NOMO-1 (cell line): ENCODE results near the gene ACOT7.

Source experiments
- DNase-seq, 2 experiments: peaks; one replicate each; lab custom pipeline; 2025; ENCODE audit not compliant: unreplicated experiment in 2 of 2; lab: John Stamatoyannopoulos, UW

ACOT7 gene

DNA sequence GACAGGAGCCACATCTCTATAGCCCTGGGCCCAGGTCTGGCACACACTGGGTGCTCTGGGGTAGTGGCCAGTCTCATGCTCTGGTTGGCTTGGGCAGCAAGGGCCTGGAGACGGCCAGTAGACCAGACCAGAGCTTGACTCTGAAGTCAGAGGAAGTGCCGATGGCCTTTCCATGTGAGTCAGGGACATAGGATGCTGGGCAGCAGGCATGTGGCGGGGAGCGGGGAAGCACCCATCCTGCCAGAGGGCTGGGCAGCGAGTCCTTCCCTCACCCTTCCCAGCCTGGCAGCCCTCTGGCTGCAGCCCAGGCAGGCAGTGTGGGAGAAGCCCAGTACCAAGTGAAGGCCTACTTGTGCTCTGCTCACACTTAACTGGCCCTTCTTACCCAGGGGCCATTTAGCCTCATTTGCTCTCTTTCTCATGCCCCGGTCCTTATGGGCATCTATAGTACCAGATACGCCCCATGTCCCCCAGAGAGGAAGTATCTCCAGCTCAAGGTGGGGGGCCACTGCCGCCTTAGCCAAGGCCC is 136.0 kb downstream of the ACOT7 start:
- no peak for DNase-seq

DNA sequence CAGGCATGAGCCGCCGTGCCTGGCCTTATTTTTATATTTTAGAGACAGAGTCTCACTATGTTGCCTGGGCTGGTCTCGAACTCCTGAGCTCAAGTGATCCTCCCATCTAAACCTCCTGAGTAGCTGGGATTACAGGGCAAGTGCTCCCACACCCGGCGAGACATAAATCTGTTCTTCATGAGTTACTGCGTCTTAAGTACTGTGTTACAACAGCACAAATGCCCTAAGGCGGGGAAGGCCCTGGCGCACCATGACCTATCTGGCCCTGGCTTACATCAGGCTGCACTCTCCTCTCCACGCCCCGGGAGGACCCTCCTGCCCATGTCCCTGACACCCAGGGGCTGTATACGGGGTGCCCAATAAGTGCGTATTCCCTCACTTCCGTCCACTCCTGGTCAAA is 136.9 kb downstream of the ACOT7 start:
- DNase-seq: no peak

DNA sequence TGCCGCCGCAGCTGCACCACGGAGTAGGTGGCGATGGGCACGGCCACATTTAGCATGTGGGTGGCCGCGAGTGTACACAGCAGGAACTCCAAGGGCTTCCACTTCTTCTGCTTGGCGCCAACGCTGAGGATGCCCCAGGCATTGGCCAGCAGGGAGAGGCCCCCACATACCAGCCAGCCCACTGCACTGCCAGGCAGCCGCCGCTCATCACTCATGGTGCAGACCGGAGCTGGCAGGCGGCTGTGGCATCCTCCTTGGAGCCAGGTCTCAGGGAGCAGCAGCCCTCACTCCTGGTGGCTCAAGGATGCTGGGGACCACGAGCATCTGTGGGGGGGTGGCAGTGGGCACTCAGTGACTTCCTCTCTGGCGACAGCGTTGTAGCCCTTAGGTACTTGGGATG is 138.9 kb downstream of the ACOT7 start:
- no peak for DNase-seq

DNA sequence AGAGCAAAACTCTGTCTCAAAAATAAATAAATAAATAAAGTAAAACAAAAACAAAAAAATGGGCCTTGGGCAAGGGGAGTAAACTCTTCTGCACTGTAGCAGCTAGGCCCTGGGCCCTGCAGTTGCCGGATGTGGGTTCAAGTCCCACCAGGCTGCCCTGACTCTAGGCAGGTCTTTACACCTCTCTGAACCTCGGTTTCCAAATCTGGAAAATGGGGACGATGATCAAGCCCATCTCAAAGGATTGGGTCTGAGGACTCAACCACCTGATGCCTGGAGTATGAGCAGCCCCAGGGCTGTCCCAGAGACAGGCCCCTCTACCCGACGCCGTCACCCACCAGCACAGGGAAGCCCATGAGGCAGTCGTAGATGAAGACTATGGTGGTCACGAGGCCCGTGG is 140.2 kb downstream of the ACOT7 start:
- no peak for DNase-seq

DNA sequence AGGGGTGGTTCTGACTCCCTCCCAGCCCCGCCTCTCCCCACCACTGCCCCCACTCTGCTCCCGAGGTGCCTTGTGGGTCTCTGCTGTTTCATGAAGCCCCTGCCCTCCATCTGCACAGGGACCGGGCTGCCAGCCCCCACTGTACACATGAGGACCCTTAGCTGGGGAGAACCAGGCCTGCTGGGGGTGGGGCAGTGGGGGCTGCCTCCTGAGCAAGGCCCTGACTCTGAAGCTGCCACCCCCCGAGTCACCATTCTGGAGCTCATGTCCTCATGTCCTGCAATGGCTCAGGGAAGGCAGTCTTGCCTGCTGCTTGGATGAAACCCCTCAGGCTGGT is 141.2 kb downstream of the ACOT7 start:
- DNase-seq: no peak

DNA sequence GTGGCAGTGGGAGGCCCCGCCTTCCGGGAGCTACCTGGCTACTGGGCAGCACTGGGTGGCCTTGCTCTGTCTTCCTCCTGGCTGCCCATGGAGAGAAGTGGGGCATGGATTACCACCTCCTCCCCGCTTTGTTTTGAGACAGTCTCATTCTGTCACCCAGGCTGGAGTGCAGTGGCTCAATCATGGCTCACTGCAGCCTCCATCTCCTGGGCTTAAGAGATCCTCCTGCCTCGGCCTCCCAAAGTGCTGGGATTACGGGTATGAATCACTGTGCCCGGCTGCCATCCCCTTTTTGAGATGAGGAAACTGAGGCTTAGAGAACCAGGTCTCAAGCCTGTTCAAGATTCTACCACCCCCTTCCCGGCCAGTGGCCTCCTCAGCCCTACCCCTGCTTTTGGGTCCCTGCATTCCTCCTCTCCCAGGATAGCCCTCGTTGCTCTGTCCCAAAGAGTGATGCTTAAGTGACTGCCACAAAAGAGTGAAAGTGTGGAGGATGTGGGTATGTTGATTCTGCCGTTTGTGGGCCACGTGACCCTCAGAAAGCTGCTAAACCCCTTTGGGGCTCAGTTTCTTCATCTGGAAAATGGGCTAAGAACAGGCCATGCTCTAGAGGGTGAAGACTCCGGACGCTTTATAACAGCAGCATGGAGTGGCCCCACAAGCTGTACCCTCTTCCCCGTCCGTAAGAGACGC is 141.7 kb downstream of the ACOT7 start:
- no peak for DNase-seq

DNA sequence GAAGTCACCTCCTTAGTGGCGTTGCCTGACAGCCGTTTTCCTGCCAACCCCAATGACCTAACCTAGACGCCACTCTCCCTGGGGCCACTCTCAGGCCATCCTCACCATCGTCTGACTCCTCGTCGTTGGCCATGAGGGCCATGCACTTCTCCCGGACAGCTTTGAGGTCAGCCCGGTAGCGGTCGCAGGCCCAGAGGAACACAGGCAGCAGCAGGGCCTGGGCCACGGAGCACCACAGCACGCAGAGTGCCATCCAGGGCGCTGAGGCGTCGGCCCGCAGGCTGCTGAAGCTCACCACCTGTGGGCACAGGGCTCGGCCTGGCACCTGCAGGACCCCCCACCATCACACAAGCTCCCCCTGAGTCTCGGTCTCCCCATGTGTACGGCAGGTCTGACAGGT is 142.3 kb downstream of the ACOT7 start:
- DNase-seq: no peak

DNA sequence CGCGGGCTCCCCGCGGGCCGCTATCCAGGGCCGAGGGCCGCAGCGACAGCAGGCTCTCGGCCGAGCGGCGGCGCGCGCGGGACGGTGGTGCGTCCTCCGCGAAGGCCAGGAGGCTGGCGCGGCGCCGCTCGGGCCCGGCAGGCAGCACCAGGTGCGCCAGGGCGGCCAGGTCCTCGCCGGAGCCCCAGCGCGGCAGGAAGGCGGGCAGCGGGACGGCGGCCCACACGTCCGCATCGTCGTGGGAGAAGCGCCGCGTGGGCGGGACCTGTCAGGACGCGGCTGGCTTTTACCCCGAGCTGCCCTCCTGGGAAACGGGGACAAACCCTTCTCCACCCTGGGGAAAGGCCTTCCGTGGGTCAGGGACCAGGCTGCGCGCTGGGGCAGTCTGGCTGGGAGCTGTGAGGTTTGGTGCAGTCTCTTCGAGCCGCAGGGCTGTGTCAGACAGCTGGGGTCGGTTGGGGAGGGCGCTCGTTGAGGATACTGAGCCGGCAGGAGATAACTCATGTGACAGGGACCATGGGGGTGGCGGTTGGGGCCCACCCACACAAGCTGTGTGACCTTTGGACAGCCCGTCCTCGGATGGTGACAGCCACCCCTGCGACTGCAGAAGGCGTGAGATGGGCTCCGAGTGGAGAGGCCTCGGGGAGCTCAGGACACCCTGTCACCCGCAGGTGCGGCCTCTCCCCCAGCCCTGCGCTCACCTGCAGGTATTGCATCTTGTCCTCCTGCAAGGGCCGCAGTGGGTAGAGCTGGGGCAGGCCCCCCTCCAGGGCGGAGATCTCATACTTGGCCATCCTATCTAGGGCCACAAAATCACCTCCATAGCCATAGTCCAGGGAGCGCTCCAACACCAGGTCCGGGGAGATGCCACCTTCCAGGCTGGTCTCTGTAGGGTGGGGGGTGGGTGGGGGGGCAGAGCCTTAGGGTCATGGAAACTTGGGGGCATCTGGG is 143.6 kb downstream of the ACOT7 start:
- DNase-seq: no peak

DNA sequence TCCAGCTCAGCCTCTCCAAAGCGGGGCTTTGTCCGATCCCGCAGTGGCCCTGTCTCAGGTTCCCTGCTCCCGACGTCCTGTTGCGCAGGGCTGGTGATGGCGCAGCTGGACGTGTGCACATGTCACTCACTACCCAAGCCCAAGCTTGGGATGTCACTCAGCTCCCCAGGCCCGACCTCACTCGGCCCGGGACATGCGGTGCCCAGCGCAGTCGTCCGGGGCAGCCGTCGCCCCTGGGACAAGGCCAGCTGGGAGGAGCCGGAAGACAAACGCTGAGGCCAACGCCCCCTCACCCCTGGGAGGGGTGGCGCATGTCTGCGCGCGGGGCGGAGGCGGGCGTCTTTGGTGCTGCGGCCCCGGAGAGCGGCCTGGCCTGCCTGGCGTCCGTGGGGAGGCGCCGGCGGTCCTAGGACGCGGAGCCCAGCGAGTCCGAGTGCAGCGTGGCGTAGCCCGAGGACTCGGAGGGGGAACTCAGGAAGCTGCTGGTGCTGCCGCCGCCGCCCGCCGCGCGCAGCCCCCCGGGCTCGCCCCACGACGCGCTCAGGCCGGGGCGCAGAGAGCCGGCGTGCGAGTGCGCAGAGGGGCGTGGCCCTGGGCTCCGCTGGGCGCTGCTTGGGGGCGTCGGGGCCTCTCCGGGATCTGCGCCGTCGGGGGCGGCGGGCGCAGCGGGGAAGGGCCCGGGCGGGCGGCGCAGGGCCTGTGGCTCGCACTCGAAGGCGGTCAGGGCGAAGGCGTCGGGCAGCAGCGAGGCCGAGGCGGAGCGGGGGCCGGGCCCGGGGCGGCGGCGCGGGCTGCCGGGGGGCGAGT is 144.4 kb downstream of the ACOT7 start:
- no peak for DNase-seq

DNA sequence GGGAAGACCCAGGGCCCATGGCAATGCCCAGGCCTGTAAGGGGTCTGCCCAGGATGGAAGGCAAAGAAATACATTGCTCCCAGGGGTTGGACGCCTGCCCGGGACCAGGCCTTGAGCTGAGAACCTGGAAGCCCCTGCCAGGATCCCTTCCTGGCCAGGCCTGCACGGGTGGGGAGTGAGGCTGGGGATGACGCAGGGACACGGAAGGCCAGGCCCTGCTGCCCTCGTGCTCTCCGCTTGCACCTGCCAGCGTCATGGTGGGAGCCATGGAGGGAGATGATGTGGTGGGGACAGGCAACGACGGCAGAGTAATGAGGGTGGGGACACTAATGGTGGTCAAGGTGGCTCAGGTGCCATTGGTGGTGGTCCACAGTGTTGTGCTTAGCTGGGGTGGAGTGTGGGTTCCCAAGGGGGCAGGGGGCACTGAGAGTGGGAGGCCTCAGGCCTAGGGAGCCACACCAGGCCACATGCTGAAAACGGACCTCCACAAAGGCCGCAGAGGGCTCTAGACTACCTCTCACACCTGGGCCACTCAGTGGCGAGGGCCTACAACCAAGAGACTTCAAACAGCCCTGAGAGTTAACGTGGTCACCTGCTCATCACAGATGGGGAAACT is 145.3 kb downstream of the ACOT7 start:
- DNase-seq: no peak

DNA sequence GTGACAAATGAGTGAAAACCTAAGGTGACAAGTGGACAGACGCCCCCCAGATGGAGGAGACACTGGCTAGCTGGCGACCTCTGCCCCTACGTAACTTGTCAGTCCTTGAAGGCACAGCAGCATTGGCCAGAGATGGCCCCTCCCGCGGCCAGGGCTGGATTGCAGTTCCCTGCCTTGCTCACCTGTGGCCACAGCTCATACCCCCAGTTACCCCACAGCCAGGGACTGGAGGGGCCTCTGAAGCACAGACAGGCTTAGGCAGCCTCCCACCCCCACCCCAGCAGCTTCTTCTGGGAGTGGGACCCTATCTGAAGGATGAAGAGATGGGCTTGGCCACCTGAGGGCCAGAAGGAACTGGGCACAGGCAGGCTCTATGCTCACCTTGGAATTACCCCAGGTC is 145.9 kb downstream of the ACOT7 start:
- DNase-seq: no peak

DNA sequence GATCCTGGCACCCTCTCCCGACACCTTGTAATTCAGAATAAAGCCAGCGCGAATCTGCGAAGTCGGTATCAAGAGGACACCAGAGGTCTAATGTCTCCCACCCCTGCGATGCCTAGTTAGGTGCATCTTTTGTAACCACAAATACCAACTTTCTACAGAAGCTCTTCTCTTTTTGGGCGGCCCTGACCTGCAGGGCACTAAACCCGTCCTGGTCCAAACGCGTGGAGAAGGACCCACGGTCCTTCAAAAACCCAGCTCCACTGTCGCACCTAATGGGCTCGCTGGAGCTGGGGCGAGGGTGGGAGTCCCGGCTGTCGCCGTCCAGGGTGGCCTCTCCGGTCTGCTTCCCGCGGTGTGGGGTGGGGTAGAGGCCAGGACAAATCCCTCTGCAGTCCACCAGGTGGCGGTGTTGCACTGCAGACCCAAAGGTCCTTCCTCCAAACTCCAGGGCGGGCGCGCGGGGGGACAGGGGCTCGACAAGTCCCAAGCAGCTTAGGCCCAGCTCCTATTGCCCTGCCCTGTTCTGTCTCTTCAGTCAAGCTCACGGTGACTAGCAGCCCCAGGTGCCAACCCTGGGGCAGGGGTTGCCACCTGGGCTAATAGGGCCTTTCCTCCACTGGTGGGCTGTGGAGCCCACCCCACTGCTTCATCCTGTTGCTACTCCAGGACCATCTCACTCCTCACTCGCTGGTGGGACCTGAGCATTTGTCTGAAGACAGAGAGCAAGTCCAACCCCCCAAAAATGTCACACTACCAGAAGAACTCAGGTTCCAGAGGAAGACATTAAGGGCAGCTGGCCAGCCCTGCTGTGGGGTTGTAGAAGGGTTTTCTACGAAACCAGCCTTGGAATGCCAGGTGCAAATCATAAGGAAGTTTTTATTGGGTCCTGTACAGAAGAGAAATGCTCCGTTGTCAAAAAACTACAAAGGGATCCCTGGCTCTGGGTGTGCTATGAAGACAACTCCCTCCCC is 146.8 kb downstream of the ACOT7 start:
- DNase-seq: peak; percentile 52 to 53

DNA sequence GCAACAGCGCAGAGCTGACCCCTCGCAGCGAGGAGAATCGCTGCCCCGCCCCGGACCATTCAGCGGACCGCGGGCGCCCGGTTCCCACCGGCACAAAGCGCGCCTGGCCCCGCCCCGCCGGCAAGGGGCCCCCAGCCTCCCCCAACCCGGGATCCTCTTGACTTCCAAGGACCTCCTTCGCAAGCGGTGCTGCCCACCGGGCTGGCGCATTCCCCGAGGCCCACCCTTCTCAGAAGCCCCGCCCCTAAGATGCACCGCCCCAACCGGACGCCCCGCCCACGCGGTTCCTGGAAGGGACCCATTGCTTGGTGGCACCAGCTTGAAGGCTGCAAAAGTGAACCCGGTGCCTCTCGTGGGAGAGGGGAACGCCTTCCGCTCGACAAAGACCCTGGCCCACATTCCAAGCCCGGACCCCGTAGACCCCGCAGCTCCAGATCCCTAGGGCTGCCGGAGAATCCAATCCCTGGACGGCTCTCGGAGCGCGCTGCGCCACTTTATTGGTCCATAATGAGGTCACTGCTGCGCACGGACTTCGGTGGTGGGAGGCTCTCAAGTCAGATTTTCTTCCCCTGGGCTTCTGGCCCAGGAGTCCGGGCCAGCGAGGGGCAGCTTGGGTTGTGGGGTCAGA is 147.6 kb downstream of the ACOT7 start:
- DNase-seq: no peak

DNA sequence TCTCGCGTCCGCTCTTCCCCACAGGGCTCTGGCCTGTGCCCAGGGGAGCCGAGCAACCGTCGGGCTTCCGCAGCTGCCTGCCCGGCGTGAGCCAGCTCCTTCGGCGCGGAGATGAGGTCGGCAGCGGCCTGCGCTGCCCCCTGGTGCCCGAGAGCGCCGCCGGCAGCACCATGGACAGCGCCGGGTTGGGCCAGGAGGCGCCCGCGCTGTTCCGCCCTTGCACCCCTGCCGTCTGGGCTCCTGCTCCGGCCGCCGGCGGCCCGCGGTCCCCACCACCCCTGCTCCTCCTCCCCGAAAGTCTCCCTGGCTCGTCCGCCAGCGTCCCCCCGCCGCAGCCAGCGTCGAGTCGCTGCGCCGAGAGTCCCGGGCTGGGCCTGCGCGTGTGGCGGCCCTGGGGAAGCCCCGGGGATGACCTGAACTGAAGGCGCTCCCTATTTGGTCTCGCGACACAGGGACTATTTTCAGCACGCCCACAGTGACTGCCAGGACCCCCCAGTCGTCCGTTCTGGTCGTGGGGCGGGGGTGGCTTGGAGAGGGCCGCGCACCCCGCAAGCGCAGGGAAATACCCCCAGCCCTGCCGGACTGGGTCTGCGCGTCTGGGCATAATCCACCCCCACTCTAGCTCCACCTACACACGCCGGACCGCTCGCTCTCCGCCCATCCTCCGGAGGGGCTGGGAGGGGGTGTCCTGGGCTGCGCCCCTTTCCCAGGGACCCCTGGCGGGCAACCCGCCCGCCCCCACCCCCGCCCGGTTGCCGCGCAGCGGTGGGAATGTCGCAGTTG is 148.3 kb downstream of the ACOT7 start:
- peak; percentile 67 to 92 for DNase-seq

DNA sequence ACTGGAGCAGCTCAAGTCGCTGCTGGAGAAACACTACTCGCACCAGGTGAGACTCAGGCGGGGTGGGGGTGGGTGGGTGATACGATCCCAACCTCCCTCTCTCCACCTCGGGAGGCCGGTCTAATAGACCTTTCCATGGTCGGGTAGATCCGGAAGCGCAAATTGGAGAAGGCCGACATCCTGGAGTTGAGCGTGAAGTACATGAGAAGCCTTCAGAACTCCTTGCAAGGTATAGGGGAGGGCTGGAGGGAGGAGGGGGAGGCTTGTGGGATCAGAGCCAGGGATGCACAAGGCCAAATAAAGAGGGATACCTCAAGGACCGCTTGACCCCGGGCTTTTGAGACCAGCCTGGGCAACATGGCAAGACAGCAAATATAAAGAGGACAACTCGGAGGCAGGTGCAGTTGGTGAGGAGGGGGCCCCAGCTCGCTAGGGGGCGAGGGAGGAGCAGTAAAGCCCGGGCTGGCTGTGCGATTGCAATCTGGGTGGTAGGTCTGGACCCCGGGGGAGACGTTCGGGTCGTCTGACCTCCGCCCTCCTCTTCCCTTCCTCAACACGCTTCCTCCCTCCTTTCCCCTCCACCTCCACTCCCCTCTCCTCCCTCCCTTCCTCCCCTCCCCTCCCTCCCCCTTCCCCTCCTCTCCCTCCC is 149.0 kb downstream of the ACOT7 start:
- no peak for DNase-seq

DNA sequence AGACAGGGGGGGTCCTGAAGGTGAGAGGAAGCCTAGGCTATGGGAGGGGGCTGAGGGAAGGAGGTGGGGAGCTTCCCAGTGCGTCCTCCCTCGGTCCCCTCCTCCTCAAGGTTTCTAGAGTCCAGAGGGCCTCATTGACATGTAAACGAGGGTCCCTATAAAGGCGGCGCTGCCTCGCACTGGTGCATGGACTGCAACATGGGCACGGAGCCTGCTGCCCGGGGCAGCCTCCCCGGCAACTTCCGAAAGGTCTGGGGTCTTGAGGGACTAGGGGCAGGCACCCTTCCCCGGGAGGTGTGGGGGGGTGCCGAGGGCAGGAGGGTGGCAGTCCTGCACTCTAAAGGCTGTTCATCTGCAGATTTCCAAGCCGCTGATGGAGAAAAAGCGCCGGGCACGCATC is 149.6 kb downstream of the ACOT7 start, which contains the start of gene HES3:
HES3 (plus strand) TSS at position 187 of the 400 bp plus-strand sequence; CDS start at position 374, 187 bp downstream.
- DNase-seq: no peak

DNA sequence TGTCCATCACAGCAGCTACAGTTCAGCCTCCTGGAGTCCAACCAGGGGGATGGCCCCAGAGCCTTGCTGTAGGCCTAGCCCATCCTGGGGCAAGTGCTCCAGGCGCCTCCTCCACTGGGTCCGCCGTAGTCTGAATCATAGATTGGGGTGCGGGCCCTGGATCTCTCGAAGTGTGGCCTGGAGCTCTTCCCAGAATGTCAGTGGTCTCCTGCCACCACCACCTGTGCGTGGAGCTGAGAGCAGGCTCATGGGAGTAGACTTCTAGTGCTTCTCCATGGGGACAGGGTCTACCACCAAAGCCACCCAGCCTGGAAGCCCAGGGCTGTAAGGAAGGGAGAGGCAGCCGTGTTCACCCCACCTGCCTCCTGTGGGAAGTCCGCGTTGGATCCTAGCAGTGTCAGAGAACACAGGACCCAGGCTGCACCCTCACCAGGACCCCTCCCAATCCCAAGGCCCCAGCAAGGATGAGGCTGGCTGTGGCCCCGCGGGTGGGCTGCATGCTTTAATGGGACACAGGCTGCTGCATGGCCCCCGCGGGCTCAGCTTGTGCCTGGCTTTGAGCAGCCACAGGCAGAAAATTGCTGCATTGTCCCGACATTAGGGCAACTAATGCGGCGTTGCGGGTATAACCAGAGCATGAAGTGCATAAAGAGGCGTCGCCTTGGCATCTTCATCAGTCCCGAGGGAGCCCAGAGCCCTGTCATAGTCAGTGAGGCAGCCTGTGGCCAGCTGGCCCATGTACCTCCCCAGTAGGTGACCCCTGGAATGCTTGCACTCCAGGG is 150.3 kb downstream of the ACOT7 start:
- DNase-seq: no peak
